Caco-2 (cell line): ENCODE measurements around the gene BACE2. TPM values are rescaled to one million over a fixed set of nuclear protein-coding genes. Genes with fewer than 3 reads are reported as not detected.

Source experiments
- BruUV-seq: library from RNA; stranded (reverse); fragments of 400-500 nt; replicated peaks from 2 replicates; lab custom pipeline; 2021; lab: Mats Ljungman, UMichigan
- CTCF ChIA-PET: fragments of 300-600 bp; sonication (Branson Sonifier 250); formaldehyde crosslinking; loops from one replicate; lab custom pipeline; 2022; ENCODE audit warnings: antibody characterized with exemption; lab: Charles Lee
- POLR2A ChIA-PET: fragments of 300-600 bp; sonication (Branson Sonifier 250); formaldehyde crosslinking; loops from one replicate; lab custom pipeline; 2022; ENCODE audit warnings: antibody characterized with exemption; lab: Charles Lee
- DNase-seq, 2 experiments: peaks; one replicate each; pipeline versions ENCODE4 v3.0.0 to v3.0.0-alpha.2; 2020 to 2022
- H3K27me3 ChIP-seq: replicated peaks from 2 replicates; pipeline ENCODE4 v1.6.0; 2011; ENCODE audit warnings: low read length; ENCODE audit not compliant: control insufficient read depth, insufficient read depth
- H3K36me3 ChIP-seq: 2 replicates; pipeline ENCODE4 v1.5.1; 2011; ENCODE audit warnings: low read length; ENCODE audit not compliant: control insufficient read depth, insufficient read depth
- H3K4me1 ChIP-seq: fragments of 250-450 bp; sonication (Bioruptor Pico); 2 replicates; pipeline ENCODE4 v1.5.1; 2020; ENCODE audit warnings: mild to moderate bottlenecking
- H3K4me3 ChIP-seq: 2 replicates; pipeline ENCODE4 v1.5.1; 2011; ENCODE audit warnings: low read depth, mild to moderate bottlenecking, control low read depth, low read length
- H3K9me3 ChIP-seq: fragments of 250-450 bp; sonication (Bioruptor Pico); 2 replicates; pipeline ENCODE4 v1.5.1; 2020; ENCODE audit warnings: mild to moderate bottlenecking, moderate library complexity
- H3K27ac Mint-ChIP-seq: one replicate; pipeline ENCODE4 v1.8.0; 2022; ENCODE audit warnings: mixed read lengths; ENCODE audit not compliant: unreplicated experiment
- H3K27me3 Mint-ChIP-seq: one replicate; pipeline ENCODE4 v1.8.0; 2022; ENCODE audit warnings: mixed read lengths; ENCODE audit not compliant: insufficient read depth, unreplicated experiment
- H3K36me3 Mint-ChIP-seq: one replicate; pipeline ENCODE4 v1.8.0; 2022; ENCODE audit warnings: mild to moderate bottlenecking, mixed read lengths; ENCODE audit not compliant: insufficient read depth, unreplicated experiment
- H3K4me1 Mint-ChIP-seq: one replicate; pipeline ENCODE4 v1.8.0; 2022; ENCODE audit warnings: low read depth, mixed read lengths; ENCODE audit not compliant: unreplicated experiment
- H3K4me3 Mint-ChIP-seq: one replicate; pipeline ENCODE4 v1.8.0; 2022; ENCODE audit warnings: mild to moderate bottlenecking, moderate library complexity, mixed read lengths; ENCODE audit not compliant: unreplicated experiment
- H3K9me3 Mint-ChIP-seq: one replicate; pipeline ENCODE4 v1.8.0; 2022; ENCODE audit warnings: mixed read lengths; ENCODE audit not compliant: unreplicated experiment
- intact Hi-C: fragments of 100-400 bp; cut with micrococcal nuclease; formaldehyde crosslinking; loops from one replicate; pipeline ENCODE4 v1.10.0; 2022; ENCODE audit not compliant: unreplicated experiment
- total RNA-seq: library from RNA; stranded (reverse); gene quantifications from 2 replicates; pipeline ENCODE4 v1.2.3, GENCODE V29; 2022
- TF ChIP-seq, protein P1 (sequence below), 2 experiments: fragments of 200-600 bp in 1 of 2; IDR thresholded peaks; 1 replicate in 1 of 2; 2 replicates in 1 of 2; pipeline versions ENCODE4 v1.5.1 to v1.8.0; 2011 to 2022; ENCODE audit warnings: antibody characterized with exemption in 1 of 2, control low read depth in 1 of 2, inconsistent platforms in 1 of 2, low read depth in 1 of 2, low read length in 1 of 2, mild to moderate bottlenecking in 1 of 2, moderate library complexity in 1 of 2; ENCODE audit not compliant: insufficient read depth in 1 of 2, severe bottlenecking in 1 of 2, unreplicated experiment in 1 of 2

BACE2 gene
- total RNA-seq, 1 experiment from 2014 or later = 8.8 TPM

DNA sequence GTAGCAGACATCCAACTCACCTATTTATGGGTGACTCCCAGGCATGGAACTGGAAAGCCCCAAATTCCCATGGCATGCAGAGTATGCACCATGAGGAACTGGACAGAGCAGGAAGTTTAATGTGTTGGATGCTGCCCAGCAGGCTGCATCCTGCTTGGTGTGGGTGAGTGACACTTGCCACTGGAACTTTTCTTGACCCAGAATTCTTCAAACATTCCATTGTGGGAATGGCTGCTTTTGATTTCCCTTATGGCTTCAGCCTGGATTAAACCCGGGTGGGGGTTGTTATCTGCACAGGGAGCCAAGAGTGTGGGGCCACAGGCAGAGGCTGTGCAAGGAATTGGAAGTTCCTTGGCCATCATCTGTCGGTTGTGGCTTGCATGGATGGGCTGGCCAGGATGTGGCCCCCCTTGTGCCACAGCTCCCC, 26.9 kb upstream of the BACE2 start:
- Histone ChIP-seq H3K9me3 (no peaks in the 10 kb centered on the region), H3K4me1 (no peaks in the 10 kb centered on the region), H3K36me3 (no peaks in the 10 kb centered on the region), H3K4me3 (no peak overlapping the region), H3K27me3 (no peaks in the 10 kb centered on the region)
- no peak overlapping the region for H3K4me3 Mint-ChIP-seq
- CTCF ChIA-PET = no interaction called here
- H3K9me3 Mint-ChIP-seq = no peaks in the 10 kb centered on the region
- intact Hi-C loops = no loop called here
- POLR2A ChIA-PET = no interaction called here
- H3K4me1 Mint-ChIP-seq = peaks cover 8% of the 10 kb centered on the region
- peaks cover 5% of the 10 kb centered on the region for H3K27me3 Mint-ChIP-seq
- no peaks in the 10 kb centered on the region for H3K36me3 Mint-ChIP-seq
- TF ChIP-seq, protein P1, sequence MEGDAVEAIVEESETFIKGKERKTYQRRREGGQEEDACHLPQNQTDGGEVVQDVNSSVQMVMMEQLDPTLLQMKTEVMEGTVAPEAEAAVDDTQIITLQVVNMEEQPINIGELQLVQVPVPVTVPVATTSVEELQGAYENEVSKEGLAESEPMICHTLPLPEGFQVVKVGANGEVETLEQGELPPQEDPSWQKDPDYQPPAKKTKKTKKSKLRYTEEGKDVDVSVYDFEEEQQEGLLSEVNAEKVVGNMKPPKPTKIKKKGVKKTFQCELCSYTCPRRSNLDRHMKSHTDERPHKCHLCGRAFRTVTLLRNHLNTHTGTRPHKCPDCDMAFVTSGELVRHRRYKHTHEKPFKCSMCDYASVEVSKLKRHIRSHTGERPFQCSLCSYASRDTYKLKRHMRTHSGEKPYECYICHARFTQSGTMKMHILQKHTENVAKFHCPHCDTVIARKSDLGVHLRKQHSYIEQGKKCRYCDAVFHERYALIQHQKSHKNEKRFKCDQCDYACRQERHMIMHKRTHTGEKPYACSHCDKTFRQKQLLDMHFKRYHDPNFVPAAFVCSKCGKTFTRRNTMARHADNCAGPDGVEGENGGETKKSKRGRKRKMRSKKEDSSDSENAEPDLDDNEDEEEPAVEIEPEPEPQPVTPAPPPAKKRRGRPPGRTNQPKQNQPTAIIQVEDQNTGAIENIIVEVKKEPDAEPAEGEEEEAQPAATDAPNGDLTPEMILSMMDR (IDR thresholded peaks at IDR 0.05; ENCODE audit: insufficient read depth in 1 of 2, low read depth in 1 of 2, low read length in 1 of 2, severe bottlenecking in 1 of 2, unreplicated experiment in 1 of 2) = no peak
- no TSS peak for BruUV-seq
- no peak for DNase-seq
- H3K27ac Mint-ChIP-seq = no peak overlapping the region

DNA sequence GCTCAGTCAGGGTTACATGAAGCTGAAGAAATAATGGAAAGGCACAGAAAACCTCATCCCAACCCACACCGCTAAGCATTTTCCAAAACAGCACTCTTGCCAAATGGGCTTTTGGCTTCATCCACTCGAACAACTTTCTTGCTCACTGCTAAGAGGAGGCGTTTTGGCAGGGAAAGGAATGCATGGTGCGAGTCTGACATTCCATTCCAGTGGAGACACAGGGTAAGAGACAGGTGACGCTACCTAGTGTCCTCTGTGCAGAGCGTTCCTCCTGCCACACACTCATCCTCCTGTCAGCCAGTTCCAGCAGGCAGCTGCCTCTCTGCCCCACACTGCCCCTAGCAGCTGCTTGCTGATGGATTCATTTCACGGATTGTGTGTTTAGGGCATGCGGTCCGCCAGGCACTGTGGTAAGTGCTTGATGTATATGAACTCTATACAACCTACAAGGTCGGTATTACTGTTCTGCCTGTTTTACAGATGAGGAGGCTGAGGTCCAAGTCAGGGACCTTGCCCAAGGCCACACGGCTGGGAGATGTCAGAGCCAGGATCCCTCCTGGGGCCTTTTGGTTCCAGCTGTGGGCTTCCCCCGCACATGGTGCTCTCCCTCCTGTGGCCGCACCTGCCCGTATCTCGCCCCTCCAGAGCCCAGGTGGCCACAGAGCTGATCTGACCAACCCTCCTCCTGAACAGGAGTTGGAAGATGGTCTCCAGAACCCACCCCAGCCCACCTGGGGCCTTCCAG, 25.7 kb upstream of the BACE2 start:
- no peaks in the 10 kb centered on the region for H3K9me3 Mint-ChIP-seq
- POLR2A ChIA-PET = no interaction called here
- no peak overlapping the region for H3K27ac Mint-ChIP-seq
- H3K27me3 Mint-ChIP-seq = peaks cover 5% of the 10 kb centered on the region
- Histone ChIP-seq H3K9me3 (0 out of 2 replicates have a peak, but pooled peaks cover 3% of the 10 kb centered on the region), H3K36me3 (no peaks in the 10 kb centered on the region), H3K27me3 (no peaks in the 10 kb centered on the region), H3K4me3 (no peak overlapping the region), H3K4me1 (no peaks in the 10 kb centered on the region)
- no peaks in the 10 kb centered on the region for H3K36me3 Mint-ChIP-seq
- H3K4me1 Mint-ChIP-seq = peaks cover 8% of the 10 kb centered on the region
- TF ChIP-seq, protein P1 (IDR thresholded peaks at IDR 0.05; ENCODE audit: insufficient read depth in 1 of 2, low read depth in 1 of 2, low read length in 1 of 2, severe bottlenecking in 1 of 2, unreplicated experiment in 1 of 2) = no peak
- intact Hi-C loops = no loop called here
- no TSS peak for BruUV-seq
- CTCF ChIA-PET = no interaction called here
- peak; percentile 49 to 68 for DNase-seq
- H3K4me3 Mint-ChIP-seq = peak overlapping the region; percentile 21

DNA sequence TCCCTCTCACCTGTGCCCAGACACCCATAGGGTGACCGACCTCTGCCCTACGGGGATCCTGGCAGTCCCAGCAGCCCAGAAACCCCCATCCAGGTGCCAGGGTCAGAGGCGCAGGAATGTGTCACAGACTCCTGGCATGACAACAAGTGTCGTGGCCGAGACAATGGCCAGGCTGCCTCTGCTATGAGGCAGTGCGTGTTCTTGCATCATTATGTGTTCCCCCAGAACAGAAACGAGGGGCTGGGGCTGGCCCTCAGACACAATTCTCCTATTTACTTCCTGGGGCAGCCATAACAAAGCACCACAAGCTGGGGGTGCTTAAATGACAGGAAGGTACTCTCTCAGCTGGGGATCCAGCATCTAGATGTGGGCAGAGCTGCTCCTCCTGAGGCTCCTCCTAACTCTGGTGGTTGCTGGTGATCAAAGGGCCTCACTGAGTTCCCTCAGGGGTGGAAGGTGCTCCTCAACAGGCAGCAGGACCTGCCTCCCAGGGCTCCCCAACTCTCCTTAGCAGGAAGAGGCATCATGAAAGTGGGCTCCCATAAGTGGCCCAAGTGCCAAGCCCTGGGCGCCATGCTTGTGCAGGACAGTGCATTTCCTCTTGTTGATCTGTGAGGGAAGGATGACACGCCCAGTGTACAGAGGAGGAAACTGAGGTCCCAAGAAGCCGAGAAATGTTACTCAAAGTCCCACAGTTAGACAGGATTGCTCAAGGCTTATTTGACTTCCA, 24.2 kb upstream of the BACE2 start:
- Histone ChIP-seq H3K4me3 (no peak overlapping the region), H3K27me3 (no peaks in the 10 kb centered on the region), H3K36me3 (no peaks in the 10 kb centered on the region), H3K4me1 (no peaks in the 10 kb centered on the region), H3K9me3 (0 out of 2 replicates have a peak, but pooled peaks cover 3% of the 10 kb centered on the region)
- DNase-seq = no peak
- H3K27ac Mint-ChIP-seq = no peak overlapping the region
- no peaks in the 10 kb centered on the region for H3K36me3 Mint-ChIP-seq
- no peaks in the 10 kb centered on the region for H3K9me3 Mint-ChIP-seq
- intact Hi-C loops = no loop called here
- no peak overlapping the region for H3K4me3 Mint-ChIP-seq
- TF ChIP-seq, protein P1 (IDR thresholded peaks at IDR 0.05; ENCODE audit: insufficient read depth in 1 of 2, low read depth in 1 of 2, low read length in 1 of 2, severe bottlenecking in 1 of 2, unreplicated experiment in 1 of 2) = no peak
- no TSS peak for BruUV-seq
- CTCF ChIA-PET = no interaction called here
- H3K4me1 Mint-ChIP-seq = peaks cover 8% of the 10 kb centered on the region
- POLR2A ChIA-PET = no interaction called here
- H3K27me3 Mint-ChIP-seq = peaks cover 4% of the 10 kb centered on the region
